Cardiac muscle cell (in vitro differentiated cells and primary cell): Measurements from ENCODE around the gene HSD17B1. TPM values are rescaled to one million over a fixed set of nuclear protein-coding genes. Genes with fewer than 3 reads are reported as not detected.

Experiments
- DNase-seq, 2 donors: peaks; one replicate each; pipeline versions ENCODE4 v3.0.0 to v3.0.0-alpha.2; 2010 to 2017; ENCODE audit warnings: low read depth in 1 of 2, low spot score in 1 of 2
- H3K27ac ChIP-seq: fragments of 200-600 bp; sonication (generic); 2 replicates; pipeline ENCODE4 v1.5.1; 2016
- H3K27me3 ChIP-seq: fragments of 200-600 bp; sonication (generic); 2 replicates; pipeline ENCODE4 v1.6.0; 2016; ENCODE audit warnings: control low read depth
- H3K36me3 ChIP-seq: fragments of 200-600 bp; sonication (generic); 2 replicates; pipeline ENCODE4 v1.5.1; 2016; ENCODE audit warnings: control low read depth
- H3K4me1 ChIP-seq: fragments of 200-600 bp; sonication (generic); 2 replicates; pipeline ENCODE4 v1.8.1; 2017; ENCODE audit warnings: low read depth, mild to moderate bottlenecking, mixed run types
- H3K4me3 ChIP-seq: fragments of 200-600 bp; sonication (generic); 2 replicates; pipeline ENCODE4 v1.5.1; 2016; ENCODE audit warnings: mild to moderate bottlenecking
- H3K9me3 ChIP-seq: fragments of 200-600 bp; sonication (generic); 2 replicates; pipeline ENCODE4 v1.5.1; 2017; ENCODE audit warnings: low read depth, mild to moderate bottlenecking, control low read depth
- polyA plus RNA-seq: library from polyadenylated mRNA; unstranded; fragments of >200 nt; fragmentation: Nextera tagmentation; extraction: Ambion mirVana; gene quantifications from 2 replicates; pipeline ENCODE4 v1.2.1, GENCODE V29; 2016
- total RNA-seq: library from RNA; depleted of rRNA; stranded (reverse); fragments of >200 nt; gene quantifications from 2 replicates; pipeline ENCODE4 v1.2.3, GENCODE V29; 2016
- TF ChIP-seq, protein P1 (sequence below): IDR thresholded peaks from 2 replicates; pipeline ENCODE4 v1.5.1; 2012; ENCODE audit warnings: low read depth, mild to moderate bottlenecking, low read length

HSD17B1 gene
- total and polyA plus RNA-seq, 2 experiments from 2014 or later = 3.0 to 6.0 TPM

DNA sequence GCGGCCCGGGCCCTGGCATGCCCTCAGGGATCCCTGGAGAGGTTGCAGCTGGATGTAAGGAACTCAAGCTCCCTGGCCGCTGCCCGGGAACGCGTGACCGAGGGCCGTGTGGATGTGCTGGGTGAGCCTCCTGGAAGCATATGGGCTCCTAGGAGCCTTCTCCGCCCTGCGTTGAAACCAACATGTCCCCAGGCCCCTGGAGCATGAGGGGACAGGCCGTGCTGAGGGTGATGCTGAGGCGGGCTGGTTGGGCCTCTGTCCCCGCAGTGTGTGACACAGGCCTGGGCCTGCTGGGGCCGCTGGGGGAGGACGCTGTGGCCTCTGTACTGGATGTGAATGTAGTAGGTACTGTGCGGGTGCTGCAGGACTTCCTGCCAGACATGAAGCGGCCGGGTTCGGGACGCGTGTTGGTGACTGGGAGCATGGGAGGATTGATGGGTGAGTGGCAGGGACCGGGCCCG, 5.7 kb upstream of the HSD17B1 start:
- TF ChIP-seq, protein P1, sequence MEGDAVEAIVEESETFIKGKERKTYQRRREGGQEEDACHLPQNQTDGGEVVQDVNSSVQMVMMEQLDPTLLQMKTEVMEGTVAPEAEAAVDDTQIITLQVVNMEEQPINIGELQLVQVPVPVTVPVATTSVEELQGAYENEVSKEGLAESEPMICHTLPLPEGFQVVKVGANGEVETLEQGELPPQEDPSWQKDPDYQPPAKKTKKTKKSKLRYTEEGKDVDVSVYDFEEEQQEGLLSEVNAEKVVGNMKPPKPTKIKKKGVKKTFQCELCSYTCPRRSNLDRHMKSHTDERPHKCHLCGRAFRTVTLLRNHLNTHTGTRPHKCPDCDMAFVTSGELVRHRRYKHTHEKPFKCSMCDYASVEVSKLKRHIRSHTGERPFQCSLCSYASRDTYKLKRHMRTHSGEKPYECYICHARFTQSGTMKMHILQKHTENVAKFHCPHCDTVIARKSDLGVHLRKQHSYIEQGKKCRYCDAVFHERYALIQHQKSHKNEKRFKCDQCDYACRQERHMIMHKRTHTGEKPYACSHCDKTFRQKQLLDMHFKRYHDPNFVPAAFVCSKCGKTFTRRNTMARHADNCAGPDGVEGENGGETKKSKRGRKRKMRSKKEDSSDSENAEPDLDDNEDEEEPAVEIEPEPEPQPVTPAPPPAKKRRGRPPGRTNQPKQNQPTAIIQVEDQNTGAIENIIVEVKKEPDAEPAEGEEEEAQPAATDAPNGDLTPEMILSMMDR = no peak
- DNase-seq = no peak
- H3K36me3 ChIP-seq = peaks cover 2% of the 10 kb centered on the region
- no peaks in the 10 kb centered on the region for H3K27me3 ChIP-seq
- H3K4me1 ChIP-seq = no peaks in the 10 kb centered on the region
- H3K27ac ChIP-seq = no peak overlapping the region
- H3K9me3 ChIP-seq = no peaks in the 10 kb centered on the region
- no peak overlapping the region for H3K4me3 ChIP-seq

DNA sequence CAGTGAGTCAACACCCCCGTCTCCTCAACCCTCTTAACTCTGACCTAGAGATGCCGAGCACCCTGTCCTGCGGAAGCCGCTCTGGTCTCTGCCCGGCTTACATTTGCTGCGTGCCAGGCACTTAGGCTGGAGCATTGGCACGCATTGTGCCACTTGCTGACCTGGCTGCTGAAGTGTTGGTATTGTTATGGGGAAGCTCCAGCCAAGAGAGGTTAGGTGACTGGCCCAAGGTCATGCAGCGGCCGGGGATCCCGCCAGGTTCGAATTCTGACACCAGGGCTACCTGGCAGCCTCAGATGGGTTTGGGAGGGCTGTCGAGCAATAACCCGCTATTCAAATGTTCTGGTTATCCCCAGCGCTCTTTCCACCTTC, 5.0 kb upstream of the HSD17B1 start:
- Histone ChIP-seq H3K36me3 (peaks cover 2% of the 10 kb centered on the region), H3K4me1 (no peaks in the 10 kb centered on the region), H3K9me3 (no peaks in the 10 kb centered on the region), H3K27me3 (no peaks in the 10 kb centered on the region), H3K27ac (no peak overlapping the region), H3K4me3 (no peak overlapping the region)
- TF ChIP-seq, protein P1 = no peak
- no peak for DNase-seq

DNA sequence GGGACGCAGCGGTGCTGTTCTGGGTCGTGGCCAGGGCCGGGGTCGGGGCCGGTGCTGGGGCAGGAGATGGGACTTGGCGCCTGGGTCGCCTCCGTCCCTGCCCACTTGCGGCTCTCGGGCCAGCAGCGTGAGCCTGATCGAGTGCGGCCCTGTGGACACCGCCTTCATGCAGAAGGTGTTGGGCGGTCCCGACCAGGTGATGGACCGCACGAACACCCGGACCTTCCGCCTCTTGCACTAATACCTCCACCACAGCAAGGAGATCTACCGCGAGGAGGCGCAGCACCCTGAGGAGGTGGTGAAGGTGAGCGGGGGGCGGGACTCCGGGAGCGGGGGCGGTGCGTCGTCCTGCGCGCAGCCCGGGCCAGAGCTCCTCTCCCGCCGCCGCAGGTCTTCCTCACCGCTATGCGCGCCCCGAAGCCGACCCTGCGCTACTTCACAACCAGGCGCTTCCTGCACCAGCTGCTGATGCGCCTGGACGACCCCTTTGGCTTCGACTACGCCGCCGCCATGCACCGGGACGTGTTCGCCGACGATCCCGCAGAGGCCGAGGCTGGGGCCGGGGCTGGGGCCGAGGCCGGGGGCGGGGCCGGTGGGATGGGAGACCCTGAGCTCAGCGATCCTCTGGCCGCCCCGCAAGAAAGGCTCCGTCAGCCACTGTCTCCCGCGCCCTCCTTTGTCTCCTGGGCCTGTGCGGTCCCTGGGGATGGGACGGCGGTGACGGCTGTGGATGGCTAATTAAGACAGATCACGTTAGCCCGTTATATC, 4.5 kb upstream of the HSD17B1 start:
- H3K9me3 ChIP-seq = no peaks in the 10 kb centered on the region
- peaks cover 2% of the 10 kb centered on the region for H3K36me3 ChIP-seq
- TF ChIP-seq, protein P1 = peak; percentile 43
- H3K4me3 ChIP-seq = peak overlapping the region; percentile 25
- peak; percentile 60 to 84 for DNase-seq
- H3K27ac ChIP-seq = no peak overlapping the region
- no peaks in the 10 kb centered on the region for H3K4me1 ChIP-seq
- no peaks in the 10 kb centered on the region for H3K27me3 ChIP-seq

DNA sequence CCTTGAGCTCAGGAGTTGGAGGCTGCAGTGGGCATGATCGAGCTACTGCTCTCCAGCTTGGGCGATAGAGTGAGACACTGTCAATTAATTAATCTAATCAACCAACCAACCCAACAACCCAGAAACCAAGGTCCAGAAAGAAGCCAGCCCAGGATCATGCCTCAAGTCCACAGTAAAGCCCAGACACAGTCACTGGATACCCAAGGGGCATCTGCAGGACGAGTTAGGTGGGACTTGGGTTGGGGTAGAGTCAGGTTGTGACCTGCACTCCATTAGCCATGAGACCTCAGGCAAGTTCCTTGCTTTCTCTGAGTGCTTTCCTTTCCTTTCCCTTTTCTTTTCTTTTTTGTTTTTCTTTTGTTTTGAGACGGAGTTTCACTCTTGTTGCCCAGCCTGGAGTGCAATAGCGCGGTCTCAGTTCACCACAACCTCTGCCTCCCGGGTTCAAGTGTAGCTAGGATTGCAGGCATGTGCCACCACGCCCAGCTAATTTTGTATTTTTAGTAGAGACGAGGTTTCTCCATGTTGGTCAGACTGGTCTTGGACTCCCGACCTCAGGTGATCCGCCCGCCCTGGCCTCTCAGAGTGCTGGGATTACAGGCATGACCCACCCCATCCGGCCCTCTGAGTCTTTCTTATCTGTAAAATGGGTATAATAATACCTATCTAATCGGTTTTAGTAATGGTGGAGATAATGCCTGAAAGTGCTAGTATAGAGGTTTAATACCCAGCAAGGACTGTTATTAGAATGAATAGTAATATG, 3.5 kb upstream of the HSD17B1 start:
- Histone ChIP-seq H3K9me3 (no peaks in the 10 kb centered on the region), H3K36me3 (no peaks in the 10 kb centered on the region), H3K4me3 (peak overlapping the region; percentile 25), H3K4me1 (no peaks in the 10 kb centered on the region), H3K27ac (no peak overlapping the region), H3K27me3 (no peaks in the 10 kb centered on the region)
- TF ChIP-seq, protein P1 = no peak
- DNase-seq = no peak

DNA sequence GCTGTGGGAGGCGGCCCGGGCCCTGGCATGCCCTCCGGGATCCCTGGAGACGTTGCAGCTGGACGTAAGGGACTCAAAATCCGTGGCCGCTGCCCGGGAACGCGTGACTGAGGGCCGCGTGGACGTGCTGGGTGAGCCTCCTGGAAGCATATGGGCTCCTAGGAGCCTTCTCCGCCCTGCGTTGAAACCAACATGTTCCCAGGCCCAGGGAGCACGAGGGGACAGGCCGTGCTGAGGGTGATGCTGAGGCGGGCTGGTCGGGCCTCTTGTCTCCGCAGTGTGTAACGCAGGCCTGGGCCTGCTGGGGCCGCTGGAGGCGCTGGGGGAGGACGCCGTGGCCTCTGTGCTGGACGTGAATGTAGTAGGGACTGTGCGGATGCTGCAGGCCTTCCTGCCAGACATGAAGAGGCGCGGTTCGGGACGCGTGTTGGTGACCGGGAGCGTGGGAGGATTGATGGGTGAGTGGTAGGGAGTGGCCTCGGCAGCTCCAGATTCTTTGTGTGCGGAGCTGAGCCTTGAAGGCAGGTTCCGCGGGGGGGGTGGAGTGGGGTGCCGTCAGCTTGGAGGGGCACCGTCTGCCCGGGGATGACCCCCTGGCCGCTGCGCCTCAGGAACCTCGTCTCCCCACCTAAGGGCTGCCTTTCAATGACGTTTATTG, 567 bp downstream of the HSD17B1 start:
- H3K36me3 ChIP-seq = no peaks in the 10 kb centered on the region
- H3K4me3 ChIP-seq = no peak overlapping the region
- peak in 1 of 2 donors; percentile 62 for DNase-seq
- H3K27ac ChIP-seq = no peak overlapping the region
- no peaks in the 10 kb centered on the region for H3K27me3 ChIP-seq
- no peaks in the 10 kb centered on the region for H3K9me3 ChIP-seq
- peaks cover 5% of the 10 kb centered on the region for H3K4me1 ChIP-seq
- TF ChIP-seq, protein P1 = peak; percentile 36
